CD4-positive, CD25-positive, alpha-beta regulatory T cell (primary cell): ENCODE results near the gene CDKN2AIPNL. TPM values are rescaled to one million over a fixed set of nuclear protein-coding genes. Genes with fewer than 3 reads are reported as not detected.

ENCODE experiments used
- ATAC-seq, 2 donors: fragments of 150-1000 bp; cut with Tn5 transposase; one replicate each; pipeline ENCODE4 v1.10.0; 2021; ENCODE audit warnings: low read depth in 2 of 2, moderate number of reproducible peaks in 2 of 2, moderate library complexity in 1 of 2
- DNase-seq, 3 donors: peaks; one replicate each; pipeline versions ENCODE4 v3.0.0 to v3.0.0-alpha.2; 2012 to 2022; ENCODE audit warnings: mixed read lengths in 1 of 3
- H3K27ac ChIP-seq: one replicate; pipeline ENCODE4 v1.7.0; 2013; ENCODE audit warnings: mild to moderate bottlenecking, low read length; ENCODE audit not compliant: insufficient read depth, poor library complexity, severe bottlenecking
- H3K27me3 ChIP-seq: one replicate; pipeline ENCODE4 v1.7.0; 2013; ENCODE audit warnings: low read length; ENCODE audit not compliant: control insufficient read depth, insufficient read depth
- H3K36me3 ChIP-seq: one replicate; pipeline ENCODE4 v1.7.0; 2013; ENCODE audit warnings: mild to moderate bottlenecking, low read length, moderate library complexity; ENCODE audit not compliant: control insufficient read depth, insufficient read depth
- H3K4me1 ChIP-seq: 2 replicates; pipeline ENCODE4 v1.7.0; 2013; ENCODE audit warnings: mild to moderate bottlenecking, low read length; ENCODE audit not compliant: insufficient read depth, control insufficient read depth, poor library complexity, severe bottlenecking
- H3K4me3 ChIP-seq: one replicate; pipeline ENCODE4 v1.7.0; 2013; ENCODE audit warnings: low read depth, mild to moderate bottlenecking, low read length, moderate library complexity
- H3K9me3 ChIP-seq, 2 experiments: 1 replicate in 1 of 2; 2 replicates in 1 of 2; pipeline ENCODE4 v1.7.0; 2013; ENCODE audit warnings: low read length in 2 of 2, mild to moderate bottlenecking in 1 of 2, moderate library complexity in 1 of 2; ENCODE audit not compliant: control insufficient read depth in 2 of 2
- H3K27ac Mint-ChIP-seq, 3 donors: one replicate each; pipeline ENCODE4 v1.8.0; 2020 to 2022; ENCODE audit warnings: mild to moderate bottlenecking in 3 of 3, mixed read lengths in 3 of 3, moderate library complexity in 2 of 3
- H3K27me3 Mint-ChIP-seq: one replicate; pipeline ENCODE4 v1.8.0; 2022; ENCODE audit warnings: mild to moderate bottlenecking, mixed read lengths
- H3K36me3 Mint-ChIP-seq: one replicate; pipeline ENCODE4 v1.8.0; 2020; ENCODE audit warnings: mixed read lengths
- H3K4me1 Mint-ChIP-seq, 4 donors: one replicate each; pipeline ENCODE4 v1.8.0; 2020 to 2022; ENCODE audit warnings: mixed read lengths in 4 of 4, mild to moderate bottlenecking in 1 of 4
- H3K4me3 Mint-ChIP-seq, 4 donors: one replicate each; pipeline ENCODE4 v1.8.0; 2020 to 2022; ENCODE audit warnings: mild to moderate bottlenecking in 4 of 4, mixed read lengths in 4 of 4, moderate library complexity in 3 of 4
- H3K9me3 Mint-ChIP-seq, 7 donors: one replicate each; pipeline ENCODE4 v1.8.0; 2020 to 2022; ENCODE audit warnings: mixed read lengths in 7 of 7, mild to moderate bottlenecking in 3 of 7, moderate library complexity in 2 of 7
- polyA plus RNA-seq, 4 donors: library from polyadenylated mRNA; unstranded; fragments of 300-500 nt; fragmentation: Illumina TruSeq; gene quantifications; one replicate each; pipeline ENCODE4 v1.2.3, GENCODE V29; 2021
- total RNA-seq: library from RNA; stranded (reverse); gene quantifications from one replicate; pipeline ENCODE4 v1.2.3, GENCODE V29; 2022

The CDKN2AIPNL gene
- total and polyA plus RNA-seq, 5 donors from 2014 or later = 13.5 to 32.4 (median 29.4) TPM

DNA sequence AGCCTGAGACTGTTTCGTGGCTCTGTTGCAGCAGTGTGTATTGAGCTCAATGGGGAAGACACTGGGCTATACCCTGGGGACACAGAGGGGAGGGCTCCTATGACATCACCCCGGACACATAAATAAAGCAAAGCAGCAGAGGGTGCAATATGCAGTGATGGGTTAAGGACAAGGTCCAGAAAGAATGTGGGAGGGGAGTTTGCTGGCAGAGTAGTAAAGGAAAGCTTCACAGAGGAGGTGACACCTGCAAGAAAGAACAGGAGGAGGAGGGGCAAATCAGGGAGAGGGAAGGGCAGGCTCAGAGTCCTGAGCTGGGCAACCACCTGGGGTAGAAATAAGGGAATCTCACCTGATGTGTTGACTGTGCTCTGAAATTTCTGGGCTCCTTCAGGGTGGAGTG lies 35.3 kb upstream of the CDKN2AIPNL start:
- Histone ChIP-seq H3K27me3 (no peaks in the 10 kb centered on the region), H3K4me3 (no peak overlapping the region), H3K4me1 (no peaks in the 10 kb centered on the region), H3K27ac (no peak overlapping the region), H3K9me3 (no peaks in the 10 kb centered on the region), H3K36me3 (no peaks in the 10 kb centered on the region)
- H3K9me3 Mint-ChIP-seq = peaks cover 0 to 1% (median 0%) of the 10 kb centered on the region in 7 donors
- H3K4me3 Mint-ChIP-seq = no peak overlapping the region
- peaks cover 0 to 6% (median 0%) of the 10 kb centered on the region in 4 donors for H3K4me1 Mint-ChIP-seq
- no peak for ATAC-seq
- no peaks in the 10 kb centered on the region for H3K27me3 Mint-ChIP-seq
- H3K27ac Mint-ChIP-seq = peak overlapping the region in 2 of 3 donors; percentile 15 to 81
- H3K36me3 Mint-ChIP-seq = peaks cover 3% of the 10 kb centered on the region
- no peak for DNase-seq

DNA sequence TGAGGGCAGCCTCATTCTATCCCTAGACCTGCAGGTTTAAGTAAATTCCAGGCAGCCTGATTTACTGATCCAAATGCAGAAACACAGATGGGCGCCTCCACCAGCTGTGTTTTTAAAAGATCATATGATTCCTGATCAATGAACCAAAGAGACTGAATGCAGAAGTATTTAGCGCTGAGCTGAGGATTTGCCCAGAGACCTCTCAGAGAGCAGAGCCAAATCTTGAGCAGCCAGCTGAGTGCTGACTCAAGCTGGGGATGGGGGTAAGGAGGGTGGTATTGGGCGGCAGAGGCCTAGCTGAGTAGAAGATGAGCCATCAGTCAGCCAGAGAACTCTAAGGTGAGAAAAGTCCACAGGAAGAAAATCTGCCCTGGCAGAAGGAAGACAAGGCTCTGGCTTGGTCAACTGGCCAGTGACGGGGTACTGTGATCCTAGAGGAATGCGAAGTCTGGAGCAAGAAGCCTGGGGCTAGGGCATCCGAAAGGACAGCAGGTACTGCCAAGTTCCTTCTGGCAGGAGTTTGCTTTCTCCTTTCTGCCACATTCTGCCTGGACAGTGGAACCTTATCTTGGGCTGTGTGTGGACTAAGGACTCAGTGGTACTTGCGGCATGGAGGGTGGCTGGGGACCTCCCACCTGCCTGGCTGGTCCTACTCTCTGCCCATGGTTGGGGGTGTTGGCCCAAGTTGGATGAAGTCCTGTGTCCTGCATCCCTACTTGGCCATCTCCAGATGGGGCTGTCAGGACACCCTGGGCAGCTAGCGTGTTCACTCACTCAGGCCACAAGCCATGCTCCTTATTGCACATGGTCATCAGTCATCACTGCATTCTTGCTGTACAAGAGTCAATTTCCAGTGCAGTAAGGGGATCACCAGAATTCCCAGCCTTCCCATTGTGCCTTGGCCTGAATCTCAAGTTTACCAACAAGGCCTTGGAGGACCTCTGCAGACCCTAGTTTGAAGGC lies 34.5 kb upstream of the CDKN2AIPNL start:
- H3K27ac Mint-ChIP-seq = peak overlapping the region in 1 of 3 donors; percentile 81
- H3K27ac ChIP-seq = no peak overlapping the region

DNA sequence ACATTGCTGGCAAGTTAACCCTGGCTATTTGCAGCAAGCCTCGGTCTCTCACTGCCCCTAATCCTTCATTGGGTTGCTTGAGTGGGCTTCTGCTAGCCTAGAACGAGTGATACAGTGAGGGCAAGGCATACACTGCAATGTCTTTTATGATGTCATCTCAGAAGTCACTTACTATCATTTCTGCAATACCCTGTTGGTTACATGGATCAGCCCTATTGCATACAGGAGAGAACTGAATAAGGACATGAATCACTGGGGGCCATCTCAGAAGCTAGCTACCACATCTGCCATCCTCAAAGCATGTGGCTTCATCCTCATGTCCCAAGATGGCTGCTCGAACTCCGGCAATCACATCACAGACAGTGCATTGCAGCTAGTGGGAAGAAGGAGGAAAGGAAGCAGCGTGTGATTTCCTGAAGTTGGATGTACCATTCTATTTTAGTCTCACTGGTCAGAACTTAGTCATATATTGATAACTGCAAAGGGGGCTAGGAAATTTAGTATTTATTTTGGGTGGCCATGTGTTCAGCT lies 33.3 kb upstream of the CDKN2AIPNL start:
- no peak overlapping the region for H3K27ac Mint-ChIP-seq
- Histone ChIP-seq H3K36me3 (no peaks in the 10 kb centered on the region), H3K27me3 (no peaks in the 10 kb centered on the region), H3K9me3 (no peaks in the 10 kb centered on the region), H3K4me1 (no peaks in the 10 kb centered on the region), H3K4me3 (no peak overlapping the region), H3K27ac (no peak overlapping the region)
- no peak overlapping the region for H3K4me3 Mint-ChIP-seq
- no peaks in the 10 kb centered on the region for H3K27me3 Mint-ChIP-seq
- H3K4me1 Mint-ChIP-seq = peaks cover 0 to 8% (median 0%) of the 10 kb centered on the region in 4 donors
- H3K9me3 Mint-ChIP-seq = peaks cover 0 to 1% (median 0%) of the 10 kb centered on the region in 7 donors
- peaks cover 3% of the 10 kb centered on the region for H3K36me3 Mint-ChIP-seq
- DNase-seq (no peak), ATAC-seq (no peak)

More for the DNA sequence above, 34.5 kb upstream of the CDKN2AIPNL start:
- DNase-seq (no peak), ATAC-seq (peak in 1 of 2 donors; percentile 42)
- Histone ChIP-seq H3K9me3 (no peaks in the 10 kb centered on the region), H3K27me3 (no peaks in the 10 kb centered on the region), H3K36me3 (no peaks in the 10 kb centered on the region), H3K4me3 (no peak overlapping the region), H3K4me1 (no peaks in the 10 kb centered on the region)
- H3K4me3 Mint-ChIP-seq = no peak overlapping the region
- peaks cover 0 to 1% (median 0%) of the 10 kb centered on the region in 7 donors for H3K9me3 Mint-ChIP-seq
- H3K4me1 Mint-ChIP-seq = peaks cover 0 to 6% (median 0%) of the 10 kb centered on the region in 4 donors
- H3K36me3 Mint-ChIP-seq = peaks cover 3% of the 10 kb centered on the region
- no peaks in the 10 kb centered on the region for H3K27me3 Mint-ChIP-seq

DNA sequence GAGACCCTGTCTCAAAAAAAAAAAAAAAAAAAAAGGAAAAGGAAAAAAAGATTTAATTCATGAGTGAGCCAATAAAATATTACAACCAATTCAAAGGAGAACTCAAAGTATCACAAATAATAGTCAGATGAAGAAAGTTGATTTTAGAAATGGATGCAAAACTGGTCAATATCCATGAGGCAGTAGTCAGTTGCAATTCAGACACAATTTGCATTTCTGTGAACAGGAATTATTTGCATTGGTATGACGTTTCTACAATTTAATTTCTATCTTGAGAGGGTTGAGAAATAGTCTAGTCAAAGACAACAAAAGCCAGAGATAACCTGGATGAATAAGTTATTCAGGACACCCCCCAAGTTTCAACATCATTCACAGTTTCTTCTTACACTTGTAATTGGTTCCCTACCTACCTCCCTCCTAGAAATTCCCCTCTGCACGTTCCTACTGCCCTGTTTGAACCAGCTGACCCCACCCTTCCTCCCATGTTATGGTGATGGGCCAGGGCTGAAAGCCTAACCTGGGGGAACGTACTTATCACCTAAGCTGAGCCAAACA lies 28.6 kb upstream of the CDKN2AIPNL start:
- Mint-ChIP-seq H3K27me3 (no peaks in the 10 kb centered on the region), H3K36me3 (peaks cover 3% of the 10 kb centered on the region), H3K9me3 (no peaks in the 10 kb centered on the region), H3K4me1 (peaks cover 3 to 20% (median 18%) of the 10 kb centered on the region in 4 donors), H3K27ac (no peak overlapping the region), H3K4me3 (peak overlapping the region in 1 of 4 donors; percentile 27)
- H3K4me3 ChIP-seq = no peak overlapping the region
- H3K27me3 ChIP-seq = no peaks in the 10 kb centered on the region
- DNase-seq (no peak), ATAC-seq (no peak)
- no peaks in the 10 kb centered on the region for H3K9me3 ChIP-seq
- no peak overlapping the region for H3K27ac ChIP-seq
- H3K36me3 ChIP-seq = no peaks in the 10 kb centered on the region
- peaks cover 15% of the 10 kb centered on the region for H3K4me1 ChIP-seq

DNA sequence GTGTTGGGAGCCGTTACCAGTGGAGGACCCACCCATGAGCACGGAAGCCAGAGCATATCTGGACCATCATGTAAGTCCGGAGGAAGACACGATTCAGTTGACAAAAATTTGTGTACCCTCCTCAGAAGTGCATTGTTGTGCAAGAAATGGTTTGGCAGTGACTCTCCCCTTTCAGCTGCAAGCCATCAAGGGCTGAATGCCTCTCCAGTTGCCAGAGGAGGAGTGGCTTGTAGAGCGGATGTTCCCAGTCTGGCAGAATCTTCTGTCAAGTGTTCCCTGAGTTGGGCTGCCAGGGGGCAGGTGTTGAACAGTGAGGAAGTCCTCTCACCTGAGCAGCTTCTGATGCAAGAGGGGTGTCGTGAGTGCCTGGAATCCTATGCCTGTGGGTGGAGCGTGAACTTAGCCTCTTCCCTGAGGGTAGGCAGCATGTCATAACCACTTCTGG lies 27.6 kb upstream of the CDKN2AIPNL start:
- Mint-ChIP-seq H3K27ac (no peak overlapping the region), H3K4me3 (no peak overlapping the region), H3K36me3 (peaks cover 3% of the 10 kb centered on the region), H3K9me3 (no peaks in the 10 kb centered on the region), H3K27me3 (no peaks in the 10 kb centered on the region), H3K4me1 (peaks cover 3 to 23% (median 18%) of the 10 kb centered on the region in 4 donors)
- no peaks in the 10 kb centered on the region for H3K9me3 ChIP-seq
- no peaks in the 10 kb centered on the region for H3K36me3 ChIP-seq
- peaks cover 15% of the 10 kb centered on the region for H3K4me1 ChIP-seq
- no peak overlapping the region for H3K4me3 ChIP-seq
- no peak for DNase-seq
- no peak for ATAC-seq
- H3K27ac ChIP-seq = no peak overlapping the region
- no peaks in the 10 kb centered on the region for H3K27me3 ChIP-seq

DNA sequence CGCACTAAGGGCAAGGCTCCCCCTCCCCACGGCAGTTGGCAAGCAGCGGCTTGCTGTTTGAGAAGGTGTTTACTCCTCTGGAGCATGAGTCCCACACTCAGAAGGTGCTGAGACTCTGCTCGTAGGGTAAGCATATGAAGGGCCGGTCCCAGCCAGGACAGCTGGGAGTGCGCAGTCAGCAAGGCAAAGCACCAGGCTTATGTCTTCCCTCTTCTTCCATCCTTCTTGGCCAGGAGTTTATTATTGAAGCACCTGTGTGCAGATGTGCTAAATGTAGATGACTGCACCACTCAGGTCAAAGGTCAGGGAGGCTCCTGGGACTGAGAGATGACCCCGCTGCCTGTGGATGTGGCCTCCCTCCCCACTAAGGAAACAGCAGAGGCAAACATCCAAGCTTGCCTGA lies 27.0 kb upstream of the CDKN2AIPNL start:
- Histone ChIP-seq H3K27ac (no peak overlapping the region), H3K9me3 (no peaks in the 10 kb centered on the region), H3K36me3 (no peaks in the 10 kb centered on the region), H3K4me1 (peaks cover 15% of the 10 kb centered on the region), H3K27me3 (no peaks in the 10 kb centered on the region), H3K4me3 (no peak overlapping the region)
- Mint-ChIP-seq H3K4me3 (no peak overlapping the region), H3K9me3 (no peaks in the 10 kb centered on the region), H3K4me1 (peaks cover 3 to 26% (median 19%) of the 10 kb centered on the region in 4 donors), H3K36me3 (peaks cover 3% of the 10 kb centered on the region), H3K27ac (peak overlapping the region in 1 of 3 donors; percentile 8), H3K27me3 (no peaks in the 10 kb centered on the region)
- no peak for DNase-seq
- ATAC-seq = no peak

DNA sequence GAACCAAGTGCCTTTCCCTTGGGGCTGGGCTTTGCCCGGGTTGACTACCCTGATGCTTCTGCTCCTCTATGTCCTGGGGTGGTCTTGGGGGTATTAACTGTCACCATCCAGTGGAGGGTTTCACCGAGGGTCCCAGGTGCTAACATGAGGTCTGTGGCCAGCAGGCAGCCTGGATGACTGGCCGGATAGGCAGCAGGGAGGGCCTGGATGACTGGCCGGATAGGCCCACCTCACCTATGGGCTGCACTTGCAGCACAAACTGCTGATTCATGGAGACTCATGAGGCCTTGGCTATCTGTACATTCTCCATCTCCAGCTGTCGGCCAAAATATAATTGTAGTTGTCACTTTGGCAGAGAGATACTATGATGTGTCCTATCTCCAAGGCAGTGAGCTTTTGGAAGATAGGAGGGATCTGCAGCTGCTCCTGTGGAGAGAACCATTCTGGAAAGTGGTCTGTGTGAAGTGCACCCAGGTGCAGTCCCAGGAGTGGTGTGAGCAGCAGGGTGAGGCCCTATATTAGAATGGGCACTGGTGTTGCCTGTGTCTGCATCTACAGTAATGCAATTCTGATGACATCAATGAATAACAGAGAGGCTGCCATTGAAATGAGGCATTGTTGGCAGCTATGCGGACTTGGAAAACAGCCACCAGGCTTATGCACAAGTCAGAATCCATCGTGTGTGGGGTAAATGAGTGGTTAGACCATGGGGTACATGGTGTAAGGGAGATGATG lies 26.3 kb upstream of the CDKN2AIPNL start:
- Histone ChIP-seq H3K27ac (peak overlapping the region; percentile 70), H3K4me3 (no peak overlapping the region), H3K36me3 (no peaks in the 10 kb centered on the region), H3K4me1 (peaks cover 15% of the 10 kb centered on the region), H3K27me3 (no peaks in the 10 kb centered on the region), H3K9me3 (no peaks in the 10 kb centered on the region)
- H3K27me3 Mint-ChIP-seq = no peaks in the 10 kb centered on the region
- ATAC-seq = no peak
- H3K36me3 Mint-ChIP-seq = no peaks in the 10 kb centered on the region
- no peaks in the 10 kb centered on the region for H3K9me3 Mint-ChIP-seq
- peaks cover 3 to 26% (median 19%) of the 10 kb centered on the region in 4 donors for H3K4me1 Mint-ChIP-seq
- peak overlapping the region in 2 of 3 donors; percentile 20 to 92 for H3K27ac Mint-ChIP-seq
- peak overlapping the region in 1 of 4 donors; percentile 17 for H3K4me3 Mint-ChIP-seq
- DNase-seq = no peak
